Measurements from ENCODE around the gene FBXW8.

FBXW8 gene

GRCh38 chr12:117000316-117000715, 89.6 kb downstream of the FBXW8 start:
- no peak for DNase-seq

GRCh38 chr12:117002051-117002817, 91.5 kb downstream of the FBXW8 start:
- DNase-seq: no peak

DNA sequence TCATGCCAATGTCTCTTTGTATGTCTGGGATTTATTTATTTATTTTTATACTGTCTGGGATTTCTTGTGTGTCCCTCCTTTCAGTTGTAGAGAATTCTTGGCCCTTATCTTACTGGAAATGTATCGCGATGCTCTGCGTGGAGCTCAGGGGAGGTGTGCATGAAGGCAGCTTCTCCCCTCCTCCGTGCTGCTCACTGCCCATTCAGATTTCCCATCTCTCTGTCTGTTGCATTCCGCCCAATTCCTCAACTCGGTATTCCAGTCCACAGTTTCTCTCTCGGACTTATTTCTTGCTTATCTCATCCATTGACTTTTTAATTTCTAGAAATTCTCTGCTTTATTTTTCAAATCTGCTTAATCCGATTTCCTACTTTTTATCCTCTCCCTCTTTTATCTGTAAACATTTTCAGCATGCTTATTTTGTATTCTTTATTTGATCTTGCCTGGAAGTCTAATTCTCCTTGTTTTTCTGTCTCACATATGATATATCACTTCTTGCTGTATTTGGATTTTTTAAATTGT, 93.2 kb downstream of the FBXW8 start:
- DNase-seq: no peak

DNA sequence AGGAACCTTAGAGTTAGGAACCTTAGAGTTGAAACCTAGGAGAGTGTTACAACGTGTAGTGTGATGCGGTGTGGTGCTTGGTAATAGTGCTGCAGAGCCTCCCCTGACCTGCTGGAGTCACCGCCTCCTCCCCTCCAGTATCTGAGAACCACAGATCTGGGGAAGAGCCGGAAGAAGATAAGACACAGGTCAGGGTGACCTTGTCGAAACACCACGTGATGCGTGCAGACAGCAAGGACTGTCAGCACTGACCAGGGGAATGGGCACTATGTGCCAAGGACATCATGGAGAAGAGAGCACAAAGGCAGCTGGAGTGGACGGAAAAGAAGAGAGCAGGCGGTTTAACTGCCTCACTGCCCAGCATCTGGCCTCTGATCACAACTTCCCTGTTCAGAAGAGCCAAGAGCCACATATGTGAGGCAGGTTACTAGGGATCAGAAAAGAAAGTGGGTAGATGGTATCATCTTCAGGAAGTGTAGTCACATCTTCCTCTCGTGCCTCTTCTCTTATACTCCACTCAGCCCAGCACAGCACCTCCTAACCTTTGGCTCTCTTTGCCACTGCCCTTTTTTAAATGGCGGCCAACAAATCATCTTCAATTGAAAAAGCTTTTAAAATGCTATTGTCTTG, 94.8 kb downstream of the FBXW8 start:
- DNase-seq: peak; percentile 66

DNA sequence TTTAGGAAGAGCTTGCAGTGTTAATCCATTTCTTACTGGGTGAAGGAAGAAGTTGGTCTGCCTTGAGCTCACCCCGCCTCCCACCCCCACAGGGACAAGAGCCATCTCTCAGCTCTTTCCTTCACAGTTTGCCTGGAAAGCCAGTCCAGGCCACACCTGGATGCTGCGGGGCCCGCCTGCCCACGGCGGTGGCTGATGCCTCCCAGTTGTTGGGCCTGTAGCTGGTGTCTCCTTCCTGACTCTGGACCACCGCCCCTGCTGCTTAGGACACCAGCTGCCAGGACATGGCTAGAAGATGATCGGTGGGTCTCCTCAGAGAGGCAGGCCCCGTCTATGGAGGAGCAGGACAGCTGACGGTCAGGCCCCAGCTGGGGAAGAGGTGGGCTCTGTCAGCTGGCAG, 95.6 kb downstream of the FBXW8 start:
- no peak for DNase-seq

DNA sequence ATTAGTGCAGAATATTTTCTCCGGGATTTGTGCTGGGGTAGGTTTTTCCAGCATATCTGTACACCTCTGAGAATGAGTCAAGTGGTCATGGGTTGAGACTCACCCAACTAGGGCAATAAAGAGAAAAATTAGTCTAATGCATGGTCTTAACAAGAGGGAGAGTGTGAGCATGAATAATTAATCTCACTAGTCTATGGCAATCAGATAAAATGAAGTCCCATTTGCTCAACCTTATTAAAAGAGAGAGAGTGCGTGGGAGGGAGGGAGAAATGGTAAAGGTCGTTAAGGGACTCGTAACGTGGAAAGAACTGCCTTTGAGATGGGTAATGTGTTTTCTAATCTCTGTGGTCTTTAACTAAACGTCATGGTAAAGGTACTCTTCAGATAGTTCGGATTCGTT, 96.8 kb downstream of the FBXW8 start:
- DNase-seq: no peak

DNA sequence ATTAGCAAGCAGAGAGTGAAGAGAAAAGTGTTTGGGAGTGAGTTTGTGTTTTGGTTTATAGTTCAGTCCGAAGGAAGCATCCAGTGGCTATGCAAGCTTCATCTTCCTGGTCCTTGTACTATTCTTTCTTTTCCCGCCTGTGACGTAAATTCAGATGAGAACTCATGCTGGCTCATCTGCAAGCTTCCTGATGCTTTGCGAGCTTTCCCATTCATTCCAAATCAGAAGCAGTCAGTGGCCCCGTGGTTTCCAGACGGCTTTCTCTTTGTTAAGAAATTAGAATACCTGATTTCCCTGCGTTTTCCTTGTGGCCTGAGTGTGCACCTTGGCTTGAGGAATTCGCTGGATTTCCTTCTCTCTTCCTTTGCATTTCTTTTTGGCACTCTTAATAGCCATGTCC, 99.0 kb downstream of the FBXW8 start:
- DNase-seq: no peak

GRCh38 chr12:117010693-117011451, 100.1 kb downstream of the FBXW8 start:
- DNase-seq: no peak

GRCh38 chr12:117011988-117012805, 101.4 kb downstream of the FBXW8 start:
- no peak for DNase-seq

DNA sequence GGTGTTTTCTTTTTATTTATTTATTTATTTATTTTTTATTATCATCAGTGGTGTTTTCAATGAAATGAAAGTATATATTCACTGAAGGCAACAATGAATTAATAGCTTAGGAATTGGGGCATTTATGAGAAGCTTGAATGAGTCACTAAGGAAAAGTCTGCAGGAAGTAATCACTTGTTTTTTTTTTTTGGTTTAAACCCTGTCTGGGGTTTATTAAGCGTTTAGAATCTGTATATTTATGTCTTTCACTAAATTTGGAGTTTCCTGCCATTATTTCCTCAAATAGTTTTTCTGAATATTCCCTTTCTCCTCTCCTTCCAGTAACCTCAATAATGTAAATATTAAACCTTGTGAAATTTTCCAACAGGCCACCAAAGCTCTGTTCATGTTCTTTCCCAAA, 103.0 kb downstream of the FBXW8 start:
- no peak for DNase-seq

GRCh38 chr12:117014342-117014887, 103.7 kb downstream of the FBXW8 start:
- DNase-seq: no peak

DNA sequence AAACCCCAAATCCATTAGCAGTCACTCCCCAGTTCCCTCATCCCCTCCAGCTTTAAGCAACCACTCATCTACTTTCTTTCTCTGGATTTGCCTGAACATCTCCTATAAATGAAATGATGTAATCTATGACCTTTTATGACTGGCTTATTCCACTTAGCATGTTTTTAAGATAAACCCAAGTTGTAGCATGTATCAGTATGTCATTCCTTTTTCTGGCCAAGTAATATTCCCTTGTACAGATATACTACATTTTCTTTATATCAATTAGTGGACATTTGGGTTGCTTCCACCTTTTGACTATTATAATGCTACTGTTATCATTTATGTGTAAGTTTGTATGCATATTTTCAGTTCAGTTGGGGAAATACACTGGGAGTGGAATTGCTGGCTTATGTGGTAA, 105.1 kb downstream of the FBXW8 start:
- no peak for DNase-seq

GRCh38 chr12:117017807-117018206, 107.1 kb downstream of the FBXW8 start:
- DNase-seq: no peak

DNA sequence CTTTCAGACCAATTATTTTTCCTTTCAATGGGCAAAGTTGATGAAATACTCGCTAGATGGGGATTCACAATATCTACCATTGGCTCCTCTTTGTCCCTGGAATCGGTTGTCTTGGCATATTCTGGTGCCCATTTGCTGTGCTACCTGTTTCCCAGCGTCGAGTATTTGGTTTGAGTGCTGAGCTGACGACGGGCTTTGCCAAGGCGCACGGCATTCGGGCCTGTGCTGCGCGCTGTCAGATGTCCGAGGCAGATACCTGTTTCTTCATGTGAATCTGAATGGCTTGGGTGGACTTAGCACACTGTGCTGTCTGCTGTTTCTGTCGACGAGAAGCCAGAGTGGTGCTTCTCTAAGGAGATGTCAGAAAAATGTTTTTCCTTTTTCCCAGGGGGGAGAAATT, 107.5 kb downstream of the FBXW8 start:
- DNase-seq: no peak

- no peak for DNase-seq
Measured at GRCh38 chr12:117018685-117019084, 107.9 kb downstream of the FBXW8 start.

- no peak for DNase-seq
Measured at GRCh38 chr12:117019866-117020265, 109.1 kb downstream of the FBXW8 start.

GRCh38 chr12:117020536-117021220, 109.9 kb downstream of the FBXW8 start:
- DNase-seq: no peak

- DNase-seq: no peak
Measured at GRCh38 chr12:117022465-117022864, 111.7 kb downstream of the FBXW8 start.

DNA sequence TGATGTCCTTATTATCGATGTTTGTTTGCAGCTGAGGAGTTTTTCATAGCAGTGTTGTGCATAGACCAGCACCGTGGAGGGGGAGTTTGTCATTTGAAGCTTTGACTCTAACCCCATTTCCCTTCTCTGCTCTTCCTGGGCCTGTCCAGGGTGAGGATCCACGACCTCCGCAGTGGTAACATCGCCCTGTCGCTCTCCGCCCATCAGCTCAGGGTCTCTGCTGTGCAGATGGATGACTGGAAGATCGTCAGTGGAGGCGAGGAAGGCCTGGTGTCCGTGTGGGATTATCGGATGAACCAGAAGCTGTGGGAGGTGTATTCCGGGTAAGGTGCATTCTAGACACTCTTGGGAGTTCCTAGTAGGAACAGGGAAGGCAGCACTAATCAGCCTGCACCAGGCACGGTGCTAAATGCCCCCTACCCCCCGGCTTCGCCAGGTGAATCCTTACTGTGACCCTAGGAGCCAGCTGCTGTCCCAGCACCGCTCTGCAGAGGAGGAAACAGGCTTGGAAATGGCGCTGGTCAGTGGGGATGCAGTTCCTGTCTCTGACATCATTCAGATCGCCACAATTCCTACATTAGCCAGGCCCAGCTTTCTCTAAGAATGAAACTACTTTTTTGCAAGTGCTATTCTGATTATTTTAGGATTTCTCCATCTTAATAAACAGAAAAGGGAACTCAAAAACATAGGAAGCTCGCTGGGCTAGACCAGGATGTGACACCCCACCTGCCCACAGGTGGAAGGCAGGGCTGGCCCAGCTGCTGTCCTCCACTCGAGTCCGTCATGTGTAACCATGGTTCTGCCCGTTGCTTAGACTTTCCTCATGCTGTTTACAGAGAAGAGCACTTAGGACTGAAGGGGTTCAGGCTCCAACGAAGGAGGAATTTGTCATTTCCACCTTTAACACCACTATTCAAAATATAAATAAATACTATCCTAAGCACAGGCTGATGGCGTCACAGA, 113.5 kb downstream of the FBXW8 start:
- DNase-seq: no peak

DNA sequence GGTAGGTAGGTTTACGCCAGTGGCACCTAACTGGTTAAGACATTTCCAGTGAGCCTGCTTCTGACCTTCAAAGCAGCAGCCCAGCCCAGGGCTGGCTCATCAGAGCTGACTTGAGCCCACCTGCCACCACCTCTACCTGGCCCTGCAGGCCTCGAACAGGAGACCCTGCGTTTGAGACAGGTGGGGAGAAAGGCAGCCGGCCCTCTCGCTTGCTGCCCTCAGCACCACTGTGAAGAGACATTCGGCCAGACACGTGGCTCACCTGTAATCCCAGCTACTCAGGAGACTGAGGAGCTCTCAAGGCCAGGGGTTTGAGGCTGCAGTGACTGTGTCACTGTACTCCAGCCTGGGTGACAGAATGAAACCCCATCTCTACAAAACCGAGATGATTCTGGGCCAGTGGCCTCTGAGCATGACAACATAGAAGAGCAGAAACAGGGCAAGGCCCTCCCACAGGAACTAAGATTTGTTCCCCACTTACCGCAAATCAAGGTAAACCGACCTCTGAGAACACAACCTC, 114.3 kb downstream of the FBXW8 start:
- no peak for DNase-seq

Measured in GF-D8 (cell line).